KOPT-K1 (cell line): Measurements from ENCODE around the gene MYRIP.

Experiments
- H3K27ac ChIP-seq: fragments of 200-600 bp; sonication (generic); 2 replicates; pipeline ENCODE4 v1.5.1; 2016; ENCODE audit warnings: antibody characterized with exemption, mild to moderate bottlenecking, low read depth, low read length; ENCODE audit not compliant: poor library complexity, severe bottlenecking
- H3K36me3 ChIP-seq: fragments of 200-600 bp; sonication (generic); 2 replicates; pipeline ENCODE4 v1.5.1; 2017; ENCODE audit warnings: antibody characterized with exemption, mild to moderate bottlenecking, low read length, moderate library complexity; ENCODE audit not compliant: insufficient read depth
- H3K9me3 ChIP-seq: fragments of 200-600 bp; sonication (generic); 2 replicates; pipeline ENCODE4 v1.5.1; 2017; ENCODE audit warnings: antibody characterized with exemption, low read length, mild to moderate bottlenecking; ENCODE audit not compliant: insufficient read depth, poor library complexity, severe bottlenecking

MYRIP gene

GRCh38 chr3:39960515-39961191 is 151.2 kb downstream of the MYRIP start:
- H3K36me3 ChIP-seq, result no peaks in the 10 kb centered on the region
- H3K27ac ChIP-seq, result no peak overlapping the region
- no peaks in the 10 kb centered on the region for H3K9me3 ChIP-seq

GRCh38 chr3:39961230-39961629 is 151.8 kb downstream of the MYRIP start:
- H3K9me3 ChIP-seq, result no peaks in the 10 kb centered on the region
- H3K27ac ChIP-seq, result no peak overlapping the region
- no peaks in the 10 kb centered on the region for H3K36me3 ChIP-seq

- H3K36me3 ChIP-seq, result no peaks in the 10 kb centered on the region
- H3K9me3 ChIP-seq, result no peaks in the 10 kb centered on the region
- H3K27ac ChIP-seq, result no peak overlapping the region
Observed at GRCh38 chr3:39962581-39962980, 153.2 kb downstream of the MYRIP start.

GRCh38 chr3:39965461-39965860 is 156.1 kb downstream of the MYRIP start:
- no peak overlapping the region for H3K27ac ChIP-seq
- no peaks in the 10 kb centered on the region for H3K9me3 ChIP-seq
- H3K36me3 ChIP-seq, result no peaks in the 10 kb centered on the region

GRCh38 chr3:39965997-39966396 is 156.6 kb downstream of the MYRIP start:
- H3K36me3 ChIP-seq, result no peaks in the 10 kb centered on the region
- no peak overlapping the region for H3K27ac ChIP-seq
- no peaks in the 10 kb centered on the region for H3K9me3 ChIP-seq

GRCh38 chr3:39970982-39971381 is 161.6 kb downstream of the MYRIP start:
- Histone ChIP-seq H3K36me3 (no peaks in the 10 kb centered on the region), H3K27ac (no peak overlapping the region), H3K9me3 (no peaks in the 10 kb centered on the region)

- H3K27ac ChIP-seq, result no peak overlapping the region
- no peaks in the 10 kb centered on the region for H3K9me3 ChIP-seq
- no peaks in the 10 kb centered on the region for H3K36me3 ChIP-seq
Observed at GRCh38 chr3:39971559-39972031, 162.2 kb downstream of the MYRIP start.

GRCh38 chr3:39972508-39972907 is 163.1 kb downstream of the MYRIP start:
- H3K27ac ChIP-seq, result no peak overlapping the region
- no peaks in the 10 kb centered on the region for H3K9me3 ChIP-seq
- H3K36me3 ChIP-seq, result no peaks in the 10 kb centered on the region

GRCh38 chr3:39977058-39977794 is 167.8 kb downstream of the MYRIP start:
- H3K36me3 ChIP-seq, result no peaks in the 10 kb centered on the region
- H3K9me3 ChIP-seq, result no peaks in the 10 kb centered on the region
- H3K27ac ChIP-seq, result no peak overlapping the region

GRCh38 chr3:39978308-39978707 is 168.9 kb downstream of the MYRIP start:
- H3K9me3 ChIP-seq, result no peaks in the 10 kb centered on the region
- no peak overlapping the region for H3K27ac ChIP-seq
- H3K36me3 ChIP-seq, result no peaks in the 10 kb centered on the region

GRCh38 chr3:39980058-39980457 is 170.6 kb downstream of the MYRIP start:
- no peak overlapping the region for H3K27ac ChIP-seq
- H3K9me3 ChIP-seq, result no peaks in the 10 kb centered on the region

GRCh38 chr3:39980781-39981180 is 171.4 kb downstream of the MYRIP start:
- Histone ChIP-seq H3K27ac (no peak overlapping the region), H3K9me3 (no peaks in the 10 kb centered on the region), H3K36me3 (no peaks in the 10 kb centered on the region)

More at GRCh38 chr3:39980058-39980457, 170.6 kb downstream of the MYRIP start:
- H3K36me3 ChIP-seq, result no peaks in the 10 kb centered on the region

GRCh38 chr3:39981547-39982184 is 172.3 kb downstream of the MYRIP start:
- Histone ChIP-seq H3K36me3 (no peaks in the 10 kb centered on the region), H3K27ac (no peak overlapping the region), H3K9me3 (no peaks in the 10 kb centered on the region)

GRCh38 chr3:39982665-39983357 is 173.4 kb downstream of the MYRIP start:
- H3K9me3 ChIP-seq, result no peaks in the 10 kb centered on the region
- no peak overlapping the region for H3K27ac ChIP-seq
- H3K36me3 ChIP-seq, result no peaks in the 10 kb centered on the region

GRCh38 chr3:39989746-39990145 is 180.3 kb downstream of the MYRIP start:
- no peak overlapping the region for H3K27ac ChIP-seq
- no peaks in the 10 kb centered on the region for H3K36me3 ChIP-seq
- no peaks in the 10 kb centered on the region for H3K9me3 ChIP-seq
